ENCODE measurements around the gene HPS5. TPM values are rescaled to one million over a fixed set of nuclear protein-coding genes. Genes with fewer than 3 reads are reported as not detected.
A peak's percentile ranks its signal among the peaks of the same experiment; 100 is the strongest.

The HPS5 gene
- total RNA-seq, 6 donors from 2014 or later = 18.6 to 40.9 (median 31.1) TPM

DNA sequence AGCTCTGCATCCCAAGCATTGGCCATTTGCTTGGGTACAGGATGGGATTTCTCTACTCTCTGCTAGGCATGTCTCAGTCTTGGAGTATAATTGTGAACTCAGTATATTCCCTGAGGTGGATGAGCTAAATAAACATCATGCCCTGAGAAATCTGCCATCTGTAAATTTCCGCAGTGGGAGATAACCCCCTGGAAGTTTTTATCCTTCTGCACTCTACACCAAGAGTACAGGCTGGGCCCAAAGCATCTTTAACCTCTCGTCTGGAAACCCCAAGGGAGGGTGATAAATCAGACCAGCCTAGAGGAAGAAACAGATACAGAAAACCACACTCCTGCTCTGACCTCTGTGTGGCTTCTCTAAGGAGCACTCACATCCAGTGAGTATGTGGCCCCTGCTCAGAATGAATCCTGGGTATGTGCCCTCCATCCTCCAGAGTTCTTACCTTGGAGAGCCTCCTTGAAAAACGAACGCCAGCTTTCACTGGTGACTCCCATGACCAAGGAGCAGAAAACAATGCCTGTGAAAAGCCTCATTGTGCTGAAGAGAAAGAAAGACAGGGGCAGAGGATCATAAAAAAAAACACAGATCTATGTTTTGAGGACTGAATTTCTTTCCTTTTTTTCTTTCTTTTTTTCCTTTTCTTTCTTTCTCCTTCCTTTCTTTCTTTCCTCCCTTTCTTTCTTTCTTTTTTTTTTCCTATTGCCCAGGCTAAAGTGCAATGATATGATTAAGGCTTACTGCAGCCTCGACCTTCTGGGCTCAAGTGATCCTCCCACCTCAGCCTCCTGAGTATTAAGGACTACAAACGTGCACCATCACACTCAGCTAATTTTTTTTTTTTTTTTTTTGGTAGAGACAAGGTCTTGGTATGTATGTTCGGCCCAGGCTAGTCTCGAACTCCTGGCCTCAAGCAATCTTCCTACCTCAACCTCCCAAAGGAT is 86.3 kb downstream of the HPS5 start:
- H3K4me3 ChIP-seq = no peak overlapping the region
- ATAC-seq (ENCODE audit: low FRiP score in 2 of 2) (no peak), DNase-seq (no peak)
- H3K27ac ChIP-seq = no peak overlapping the region
- H3K9me3 ChIP-seq = no peaks in the 10 kb centered on the region
- no peaks in the 10 kb centered on the region for H3K4me1 ChIP-seq
- 60% methylated on average over 8 of the region's 8 CpGs for WGBS, 2 donors
- no peaks in the 10 kb centered on the region for H3K36me3 ChIP-seq
- H3K27me3 ChIP-seq = no peaks in the 10 kb centered on the region
- TF ChIP-seq EP300 (IDR thresholded peaks at IDR 0.05) (no peak), POLR2AphosphoS5 (IDR thresholded peaks at IDR 0.05) (no peak), POLR2A (IDR thresholded peaks at IDR 0.05) (no peak)
- TF ChIP-seq, protein P1, sequence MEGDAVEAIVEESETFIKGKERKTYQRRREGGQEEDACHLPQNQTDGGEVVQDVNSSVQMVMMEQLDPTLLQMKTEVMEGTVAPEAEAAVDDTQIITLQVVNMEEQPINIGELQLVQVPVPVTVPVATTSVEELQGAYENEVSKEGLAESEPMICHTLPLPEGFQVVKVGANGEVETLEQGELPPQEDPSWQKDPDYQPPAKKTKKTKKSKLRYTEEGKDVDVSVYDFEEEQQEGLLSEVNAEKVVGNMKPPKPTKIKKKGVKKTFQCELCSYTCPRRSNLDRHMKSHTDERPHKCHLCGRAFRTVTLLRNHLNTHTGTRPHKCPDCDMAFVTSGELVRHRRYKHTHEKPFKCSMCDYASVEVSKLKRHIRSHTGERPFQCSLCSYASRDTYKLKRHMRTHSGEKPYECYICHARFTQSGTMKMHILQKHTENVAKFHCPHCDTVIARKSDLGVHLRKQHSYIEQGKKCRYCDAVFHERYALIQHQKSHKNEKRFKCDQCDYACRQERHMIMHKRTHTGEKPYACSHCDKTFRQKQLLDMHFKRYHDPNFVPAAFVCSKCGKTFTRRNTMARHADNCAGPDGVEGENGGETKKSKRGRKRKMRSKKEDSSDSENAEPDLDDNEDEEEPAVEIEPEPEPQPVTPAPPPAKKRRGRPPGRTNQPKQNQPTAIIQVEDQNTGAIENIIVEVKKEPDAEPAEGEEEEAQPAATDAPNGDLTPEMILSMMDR (IDR thresholded peaks at IDR 0.05) = no peak

DNA sequence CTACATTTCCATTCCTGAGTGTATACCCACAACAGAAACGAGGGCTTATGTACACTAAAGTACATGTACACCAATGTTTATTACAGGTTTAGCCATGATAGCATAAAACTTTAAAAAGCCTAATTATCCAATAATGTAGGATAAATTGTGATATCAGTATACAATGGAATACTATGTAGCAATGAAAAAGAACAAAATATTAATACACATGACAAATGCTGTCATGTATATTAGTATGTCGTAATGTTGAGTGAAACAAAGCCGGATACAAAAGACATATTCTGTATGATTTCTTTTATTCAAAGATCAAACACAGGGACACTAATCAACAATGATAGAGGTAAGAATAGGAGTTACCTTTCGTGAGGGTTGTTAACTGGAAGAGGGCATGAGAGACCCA is 88.0 kb downstream of the HPS5 start:
- 86 to 94% methylated on average over 4 of the region's 4 CpGs for WGBS, 2 donors
- ATAC-seq (ENCODE audit: low FRiP score in 2 of 2) = no peak

DNA sequence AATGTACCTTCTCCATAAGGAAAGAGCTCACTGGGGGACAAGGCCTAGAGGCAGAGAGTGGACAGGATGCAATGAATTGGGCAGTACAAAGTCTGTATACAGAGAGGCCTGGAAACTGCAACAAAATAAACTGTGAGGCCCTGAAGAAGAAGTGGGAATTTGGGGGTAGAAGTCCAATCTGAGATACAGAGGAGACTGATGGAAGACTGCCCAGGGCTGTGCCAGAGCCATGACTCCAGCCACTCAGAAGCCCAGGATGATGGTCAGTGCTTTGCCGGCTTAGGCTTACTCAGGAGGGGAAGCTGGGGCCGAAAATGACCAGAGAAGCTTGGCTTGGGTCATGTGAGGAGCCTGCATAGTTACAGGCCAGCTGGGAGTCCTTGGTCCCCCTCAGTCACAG is 91.1 kb downstream of the HPS5 start:
- no peak overlapping the region for H3K27ac ChIP-seq
- ATAC-seq (ENCODE audit: low FRiP score in 2 of 2) (peak in 1 of 2 donors; percentile 14), DNase-seq (no peak)
- TF ChIP-seq POLR2A (IDR thresholded peaks at IDR 0.05) = no peak
- no peak for TF ChIP-seq EP300 (IDR thresholded peaks at IDR 0.05)
- TF ChIP-seq, protein P1 (IDR thresholded peaks at IDR 0.05) = no peak
- no peak for TF ChIP-seq POLR2AphosphoS5 (IDR thresholded peaks at IDR 0.05)
- no peaks in the 10 kb centered on the region for H3K4me1 ChIP-seq
- H3K4me3 ChIP-seq = no peak overlapping the region
- no peaks in the 10 kb centered on the region for H3K9me3 ChIP-seq
- H3K36me3 ChIP-seq = no peaks in the 10 kb centered on the region
- no peaks in the 10 kb centered on the region for H3K27me3 ChIP-seq
- WGBS, 2 donors = 74 to 77% methylated on average over 2 of the region's 2 CpGs

More for the DNA sequence above, 88.0 kb downstream of the HPS5 start:
- Histone ChIP-seq H3K4me1 (no peaks in the 10 kb centered on the region), H3K9me3 (no peaks in the 10 kb centered on the region), H3K36me3 (no peaks in the 10 kb centered on the region), H3K27ac (no peak overlapping the region), H3K4me3 (no peak overlapping the region), H3K27me3 (no peaks in the 10 kb centered on the region)
- TF ChIP-seq, protein P1 (IDR thresholded peaks at IDR 0.05) = no peak
- TF ChIP-seq POLR2AphosphoS5 (IDR thresholded peaks at IDR 0.05) (no peak), POLR2A (IDR thresholded peaks at IDR 0.05) (no peak), EP300 (IDR thresholded peaks at IDR 0.05) (no peak)
- no peak for DNase-seq

DNA sequence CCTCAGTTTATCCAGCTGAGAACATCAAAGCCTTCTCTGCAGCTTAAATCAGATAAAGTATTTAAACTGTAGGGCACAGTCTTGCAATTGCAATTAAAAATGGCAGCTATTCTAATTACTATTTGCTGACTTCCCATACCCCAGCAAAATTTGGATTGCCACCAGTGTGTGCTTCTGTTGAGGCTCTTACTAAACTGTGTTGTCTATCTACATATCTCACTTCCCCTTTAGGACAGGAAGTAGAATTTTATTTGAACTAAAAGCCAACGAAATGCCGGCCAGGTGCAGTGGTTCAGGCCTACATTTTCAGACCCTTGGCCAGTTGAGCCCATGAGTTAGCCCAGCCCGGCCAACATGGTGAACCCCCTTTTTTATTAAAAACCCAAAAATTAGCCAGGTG is 92.4 kb downstream of the HPS5 start:
- Histone ChIP-seq H3K27ac (no peak overlapping the region), H3K9me3 (no peaks in the 10 kb centered on the region), H3K36me3 (no peaks in the 10 kb centered on the region), H3K4me1 (no peaks in the 10 kb centered on the region), H3K4me3 (no peak overlapping the region), H3K27me3 (no peaks in the 10 kb centered on the region)
- no peak for ATAC-seq (ENCODE audit: low FRiP score in 2 of 2)
- DNase-seq = no peak
- TF ChIP-seq, protein P1 (IDR thresholded peaks at IDR 0.05) = no peak
- TF ChIP-seq POLR2A (IDR thresholded peaks at IDR 0.05) (no peak), POLR2AphosphoS5 (IDR thresholded peaks at IDR 0.05) (no peak), EP300 (IDR thresholded peaks at IDR 0.05) (no peak)
- 48 to 59% methylated on average over 2 of the region's 3 CpGs for WGBS, 2 donors

Small RNA genes within 50 kb of the gene (small RNA-seq; reads per million reads assigned to genes)
- gene RNA5SP333 (0 reads per million in 4 donors), gene RNA5SP334 (0 reads per million in 4 donors)

Other genes starting within 250 kb of the HPS5 start
- gene SAAL1, start 216.1 kb downstream of the HPS5 start, total RNA-seq = 10 to 100 TPM in 3 of 6 donors, 1 to 10 TPM in 3; 5.9 to 19.6 (median 10.6) TPM
- gene MRGPRX3, start 189.6 kb downstream of the HPS5 start, total RNA-seq = not detected
- not detected for gene MRGPRX4, start 149.3 kb downstream of the HPS5 start, total RNA-seq
- under 1 TPM in 1 of 6 donors, not detected in 5; 0.72 TPM for gene SAA4, start 85.3 kb downstream of the HPS5 start, total RNA-seq
- 10 to 100 TPM in 3 of 6 donors, 1 to 10 TPM in 2, not detected in 1; 2.0 to 50.3 (median 11.7) TPM for gene SAA2, start 73.5 kb downstream of the HPS5 start, total RNA-seq
- gene SAA1, start 55.9 kb downstream of the HPS5 start, total RNA-seq = 10 to 100 TPM in 5 of 6 donors, 1 to 10 TPM in 1; 9.0 to 92.5 (median 16.2) TPM
- 10 to 100 TPM; 22.8 to 52.7 (median 39.3) TPM for gene GTF2H1, start 427 bp upstream of the HPS5 start, total RNA-seq
- 100 to 1,000 TPM; 101 to 417 (median 275) TPM for gene LDHA, start 72.4 kb upstream of the HPS5 start, total RNA-seq
- gene LDHC, start 90.2 kb upstream of the HPS5 start, total RNA-seq = not detected
- gene LDHAL6A, start 133.7 kb upstream of the HPS5 start, total RNA-seq = not detected
- gene TSG101, start 204.8 kb upstream of the HPS5 start, total RNA-seq = 10 to 100 TPM; 40.9 to 77.2 (median 56.8) TPM

Data from upper lobe of left lung (tissue), 6 donors.